Right kidney (tissue), 1 donor: Measurements from ENCODE around the gene ST6GALNAC4.
"Not testable (repeated sequence)": the region's sequence is repeated elsewhere in the genome, so short reads cannot be mapped to it uniquely, and the experiment has no call there.

Experiments used
- DNase-seq: peaks from one replicate; pipeline ENCODE4 v3.0.0-alpha.2; 2016

ST6GALNAC4 gene

GRCh38 chr9:127886401-127886972 is 30.4 kb downstream of the ST6GALNAC4 start:
- DNase-seq: no peak

- no peak for DNase-seq
Measured at GRCh38 chr9:127885508-127886281, 31.1 kb downstream of the ST6GALNAC4 start.

- DNase-seq: no peak
Measured at GRCh38 chr9:127884976-127885490, 31.8 kb downstream of the ST6GALNAC4 start.

DNA sequence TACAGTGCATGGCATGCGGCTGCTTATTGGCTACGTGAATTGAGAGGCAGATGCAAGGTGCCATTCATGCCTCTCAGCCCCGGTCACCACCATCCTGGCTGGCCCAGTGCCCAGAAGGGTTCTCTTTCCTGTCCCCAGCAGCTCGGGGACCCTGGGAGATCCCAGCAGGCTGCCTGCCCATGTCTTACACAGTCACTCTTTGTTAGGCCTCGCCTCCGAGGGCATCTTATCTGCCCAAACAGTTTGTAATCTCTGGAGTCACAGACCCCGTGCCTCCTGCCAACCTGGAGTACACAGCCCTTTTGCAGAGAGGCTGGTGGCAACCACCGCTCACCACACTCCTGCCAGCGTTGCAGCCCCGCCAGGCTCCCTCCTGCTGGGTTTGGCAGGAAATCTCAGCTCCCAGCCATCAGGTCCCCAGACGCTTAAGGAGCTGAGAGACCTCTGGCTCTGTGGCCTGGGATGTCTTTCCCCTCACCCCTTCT is 32.4 kb downstream of the ST6GALNAC4 start:
- DNase-seq: no peak

DNA sequence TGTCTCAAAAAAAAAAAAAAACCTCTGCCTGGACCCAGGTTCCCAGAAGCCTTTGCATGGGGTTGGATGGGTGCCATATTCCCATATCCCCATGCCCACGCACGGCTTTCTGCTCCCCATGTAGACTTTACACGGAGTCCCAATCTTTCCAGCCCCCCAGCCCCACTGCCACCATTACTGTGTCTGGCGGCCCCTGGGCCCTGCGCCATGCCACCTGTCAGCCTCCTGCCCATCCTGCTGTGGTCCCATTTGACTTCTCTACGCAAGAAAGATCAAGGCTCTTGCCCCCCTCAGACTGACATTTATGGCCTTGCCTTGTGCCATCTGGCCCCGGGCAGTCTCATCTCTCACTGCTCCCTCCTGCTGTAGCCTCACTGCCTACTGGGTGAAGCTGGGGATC is 32.9 kb downstream of the ST6GALNAC4 start:
- DNase-seq: no peak

- DNase-seq: not testable (repeated sequence)
Measured at GRCh38 chr9:127881715-127882114, 35.1 kb downstream of the ST6GALNAC4 start.

GRCh38 chr9:127880143-127880542 is 36.7 kb downstream of the ST6GALNAC4 start:
- no peak for DNase-seq

DNA sequence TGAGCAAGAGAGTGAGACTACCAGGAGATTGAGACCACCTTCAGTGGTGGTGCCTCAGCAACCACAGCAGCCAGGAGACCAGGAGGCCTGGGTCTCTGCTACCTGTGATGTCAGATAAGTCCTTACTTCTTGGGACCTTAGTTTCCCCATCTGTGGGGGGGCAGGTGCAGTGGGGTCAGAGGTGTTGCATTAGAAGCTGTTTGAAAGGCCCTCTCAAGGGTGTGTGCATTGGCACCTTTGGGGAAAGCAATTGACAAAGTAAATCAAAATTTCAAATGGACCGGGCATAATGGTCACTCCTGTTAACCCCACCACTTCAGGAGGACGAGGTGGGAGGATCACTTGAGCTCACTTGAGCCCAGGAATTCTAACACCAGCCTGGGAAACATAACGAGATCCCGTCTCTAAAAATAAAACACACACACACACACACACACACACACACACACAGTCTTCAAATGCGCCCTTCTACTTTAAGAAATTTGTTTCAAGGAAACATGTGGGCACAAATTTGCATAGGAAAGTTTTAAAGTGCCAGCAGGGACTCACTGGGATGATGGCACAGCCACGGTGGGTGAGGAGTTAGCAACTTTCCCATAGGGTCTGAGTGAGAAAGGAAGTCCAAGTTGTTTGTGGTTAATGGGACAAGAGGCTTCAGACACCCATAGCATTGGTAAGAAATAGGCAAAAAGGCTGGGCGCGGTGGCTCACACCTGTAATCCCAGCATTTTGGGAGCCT is 38.0 kb downstream of the ST6GALNAC4 start:
- DNase-seq: no peak

DNA sequence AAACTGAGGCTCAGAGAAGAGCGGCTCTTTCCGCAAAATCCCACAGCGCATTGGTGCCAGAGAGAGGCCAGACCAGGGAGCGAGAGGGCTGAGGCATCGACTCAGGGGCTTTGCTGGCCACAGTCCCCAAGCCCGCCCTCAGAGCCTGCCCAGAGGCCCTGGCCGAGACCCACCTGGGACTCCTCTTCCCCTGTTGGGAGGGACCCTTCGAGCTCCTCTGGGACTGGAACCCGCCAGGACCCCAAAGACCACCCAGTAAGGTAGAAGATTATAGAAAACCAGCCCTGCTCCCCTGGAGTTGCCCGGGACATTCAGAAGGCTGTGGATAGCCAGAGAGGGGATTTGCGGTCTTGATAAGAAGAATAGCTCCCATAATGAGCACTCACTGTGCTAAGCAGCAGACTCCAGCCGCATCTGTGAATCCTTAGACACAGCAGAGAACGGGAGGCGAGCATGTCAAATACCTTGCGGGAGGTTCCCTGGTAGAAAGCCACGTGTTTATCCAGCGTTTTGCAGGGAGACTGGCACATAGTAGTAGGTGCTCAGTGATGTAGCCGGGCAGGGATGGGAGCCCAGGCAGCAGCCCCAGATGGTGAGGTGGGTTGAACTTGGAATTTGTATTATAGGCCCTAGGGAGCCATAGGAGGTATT is 38.7 kb downstream of the ST6GALNAC4 start:
- no peak for DNase-seq

DNA sequence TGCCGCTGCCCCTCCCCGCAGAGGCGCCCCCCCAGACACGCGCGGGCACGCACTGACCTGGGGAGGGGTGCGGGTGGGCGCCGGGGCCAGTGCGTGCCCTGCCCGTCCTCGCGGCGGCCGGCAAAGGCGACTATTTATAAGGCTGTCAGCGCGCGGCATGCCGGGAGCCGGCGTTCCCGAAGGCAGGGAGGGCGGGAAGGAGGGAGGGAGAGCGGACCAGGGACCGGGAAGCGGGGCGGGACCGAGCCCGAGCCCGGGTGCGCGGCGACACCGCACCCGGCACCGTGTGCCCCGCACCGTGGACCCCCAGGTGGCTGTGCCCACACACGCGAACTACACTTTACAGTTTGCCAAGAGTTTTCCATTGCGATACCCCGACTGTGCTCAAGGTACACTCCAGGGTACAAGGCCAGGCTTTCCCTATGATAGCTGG is 39.3 kb downstream of the ST6GALNAC4 start, which contains the start of gene AK1:
AK1 (minus strand) TSS at position 110 of the 433 bp plus-strand sequence. CDS start 3,058 bp downstream, outside the sequence.
- DNase-seq: peak; percentile 70

DNA sequence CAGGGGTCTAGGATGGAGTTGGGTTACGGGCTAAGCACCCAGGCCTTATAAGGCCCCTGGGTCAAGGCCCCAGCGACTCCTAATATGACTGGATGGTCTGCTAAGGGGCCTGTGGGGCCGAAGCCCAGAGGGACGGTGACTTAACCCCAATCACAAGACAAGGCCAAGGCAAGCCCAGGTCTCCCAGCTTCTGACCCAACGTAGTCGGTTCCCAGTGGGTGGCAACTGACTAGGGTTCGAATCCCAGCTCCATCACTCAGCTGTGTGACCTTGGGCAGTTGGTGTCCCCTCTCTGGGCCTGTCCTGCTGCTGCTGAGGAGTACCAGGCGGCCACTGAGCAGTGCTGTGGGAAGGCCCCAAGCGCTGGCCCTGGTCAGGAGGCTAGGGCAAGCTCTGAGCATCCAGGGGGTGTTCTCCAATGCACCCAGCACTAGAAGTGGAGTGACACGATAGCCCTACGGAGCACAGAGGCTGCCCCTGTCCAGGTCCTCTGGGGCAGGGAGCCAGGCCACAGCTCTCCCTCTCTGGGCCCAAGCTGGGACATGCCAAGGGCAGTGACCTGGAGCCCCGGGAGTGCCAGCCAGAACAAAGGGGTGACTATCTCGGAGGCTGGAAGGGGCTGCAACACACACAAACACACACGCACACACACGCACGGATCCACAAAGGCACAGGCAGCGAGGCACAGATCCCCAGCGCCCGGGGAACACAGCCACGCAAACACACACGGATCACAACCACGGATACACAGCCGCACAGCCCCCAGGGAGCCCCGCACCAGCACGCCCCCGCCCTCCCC is 39.9 kb downstream of the ST6GALNAC4 start:
- DNase-seq: no peak

GRCh38 chr9:127876026-127876763 is 40.6 kb downstream of the ST6GALNAC4 start:
- DNase-seq: no peak

DNA sequence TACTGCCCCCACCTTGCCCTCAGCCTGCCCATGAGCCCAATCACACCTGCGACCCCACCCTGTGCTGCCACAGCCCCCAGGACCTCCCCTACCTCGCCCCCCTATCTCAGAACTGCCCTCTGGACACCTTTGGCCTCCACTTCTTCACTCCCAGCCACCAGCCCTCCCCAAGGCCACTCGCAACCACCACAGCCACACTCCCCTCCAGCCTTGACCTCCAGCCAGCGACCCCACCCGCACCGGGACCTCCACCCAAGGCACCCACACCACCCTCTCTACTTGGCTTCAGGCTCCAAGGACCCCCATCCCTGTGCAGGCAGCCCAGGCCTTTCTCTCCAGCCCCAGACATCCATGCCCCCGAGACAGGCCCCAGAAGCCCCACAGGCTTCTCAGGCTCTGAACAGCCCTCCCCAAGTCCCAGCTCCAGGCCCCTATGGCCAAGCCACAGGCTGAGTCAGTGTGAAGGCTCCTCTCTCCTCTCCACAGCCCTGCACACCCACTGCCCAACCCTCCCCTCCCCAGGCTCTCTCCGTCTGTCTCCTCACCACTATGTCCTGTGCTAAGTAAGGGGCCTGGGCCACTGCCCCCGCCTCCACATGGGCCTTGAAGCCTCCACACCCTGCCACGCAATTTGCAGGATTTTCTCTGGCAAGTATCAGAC is 41.4 kb downstream of the ST6GALNAC4 start:
- DNase-seq: no peak

DNA sequence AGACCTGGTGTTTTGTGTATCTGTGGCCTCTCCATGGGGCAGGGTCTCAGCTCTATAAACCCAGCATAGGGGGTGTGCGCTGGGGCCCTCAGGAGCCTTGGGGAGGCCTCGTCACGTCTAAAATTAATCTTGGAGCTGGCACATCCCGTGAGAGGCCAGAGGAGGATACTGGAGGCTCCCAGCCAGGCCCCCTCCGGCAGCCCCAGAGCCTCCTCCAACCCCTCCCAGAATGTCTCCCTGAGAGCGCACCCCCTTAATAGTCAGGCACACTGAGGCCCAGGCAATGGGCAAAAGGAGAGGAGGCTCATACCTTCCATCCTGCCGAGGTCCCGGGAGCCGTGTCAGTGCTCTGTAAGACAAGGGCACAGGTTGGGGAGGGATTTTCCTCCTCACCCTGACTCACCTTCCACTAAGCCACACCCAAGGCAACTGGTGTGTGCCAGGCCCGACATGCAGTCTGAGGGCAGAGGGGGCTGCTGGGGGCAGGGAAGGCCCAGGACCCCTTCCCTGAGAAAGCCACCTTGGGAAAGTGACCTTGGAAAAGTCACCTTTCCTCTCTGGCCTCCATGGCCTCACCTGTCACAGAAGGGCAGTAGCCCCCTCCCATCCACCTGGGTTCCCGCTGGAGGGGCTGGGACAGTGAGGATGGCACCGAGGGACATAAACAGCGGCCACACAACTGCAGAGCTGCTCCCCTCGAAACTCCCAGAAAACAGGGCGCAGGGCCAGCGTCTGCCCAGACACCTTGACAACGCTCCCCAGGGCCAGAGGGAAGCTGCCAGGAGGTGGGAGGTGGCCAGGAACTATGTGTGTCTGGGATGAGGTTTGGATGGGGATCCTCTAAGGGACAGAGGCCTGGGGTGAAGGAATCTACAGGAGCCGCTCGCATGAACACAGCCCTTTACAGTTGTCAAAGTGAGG is 42.3 kb downstream of the ST6GALNAC4 start:
- no peak for DNase-seq

GRCh38 chr9:127873886-127874285 is 43.0 kb downstream of the ST6GALNAC4 start:
- no peak for DNase-seq

DNA sequence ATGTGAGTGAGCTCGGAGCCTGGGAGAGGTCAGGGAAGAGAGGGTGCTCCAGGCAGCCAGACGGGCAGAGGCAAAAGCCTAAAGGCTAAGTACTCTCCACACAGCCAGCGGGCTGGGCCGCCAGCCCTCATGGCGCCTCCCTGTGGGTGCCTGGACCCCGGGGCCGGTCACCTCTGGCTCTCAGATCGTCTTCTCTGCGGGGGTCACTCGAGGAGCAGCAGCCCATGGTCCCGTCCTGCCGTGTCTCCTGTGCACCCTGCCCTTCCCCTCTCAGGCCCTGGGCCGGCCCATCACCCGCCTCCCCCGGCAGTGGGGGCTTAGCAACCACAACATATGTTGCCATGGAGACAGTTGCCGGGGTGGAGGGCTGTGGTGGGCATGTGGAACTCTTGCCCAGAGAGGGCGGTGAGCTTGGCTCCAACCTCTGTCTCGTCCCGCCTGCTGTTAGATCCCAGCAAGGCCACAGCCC is 43.6 kb downstream of the ST6GALNAC4 start:
- no peak for DNase-seq

DNA sequence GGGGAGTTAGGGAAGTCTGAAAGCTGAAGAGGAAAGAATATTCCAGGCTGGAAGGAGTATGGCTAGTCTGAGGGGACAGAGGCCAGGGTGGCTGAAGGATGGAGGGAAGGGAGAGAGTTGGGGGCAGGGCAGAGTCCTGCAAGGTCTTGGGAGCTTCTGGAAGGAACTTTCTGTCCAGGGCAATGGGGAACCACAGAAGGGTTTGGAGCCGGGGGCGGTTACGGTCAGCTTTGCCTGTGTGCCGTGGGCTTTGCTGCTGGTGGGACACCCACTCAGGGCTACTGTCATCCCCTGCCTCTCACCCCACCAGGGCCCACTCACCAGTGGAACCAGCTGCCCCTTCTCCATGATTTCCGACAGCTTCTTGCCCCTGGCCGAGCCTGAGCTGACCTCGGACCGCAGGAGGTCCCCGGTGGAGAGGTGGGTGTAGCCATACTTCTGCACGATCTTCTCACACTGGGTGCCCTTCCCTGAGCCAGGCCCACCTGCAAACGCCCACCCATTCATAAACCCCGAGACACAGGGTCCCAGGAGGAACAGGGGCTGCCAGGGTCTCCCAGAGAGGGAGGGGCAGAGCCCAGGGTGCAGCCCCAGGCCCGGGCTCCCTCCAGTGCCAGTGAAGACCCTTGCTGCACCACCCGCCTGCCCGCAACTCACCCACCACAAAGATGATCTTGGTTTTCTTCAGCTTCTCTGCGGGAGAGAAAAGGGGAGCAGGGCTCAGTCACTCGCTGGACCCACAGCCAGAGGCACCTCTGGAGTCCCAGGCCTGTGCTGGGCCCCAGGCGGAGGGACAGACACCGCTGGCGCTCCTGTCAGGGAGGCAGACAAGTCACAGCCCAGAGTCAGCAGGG is 44.2 kb downstream of the ST6GALNAC4 start:
- no peak for DNase-seq

DNA sequence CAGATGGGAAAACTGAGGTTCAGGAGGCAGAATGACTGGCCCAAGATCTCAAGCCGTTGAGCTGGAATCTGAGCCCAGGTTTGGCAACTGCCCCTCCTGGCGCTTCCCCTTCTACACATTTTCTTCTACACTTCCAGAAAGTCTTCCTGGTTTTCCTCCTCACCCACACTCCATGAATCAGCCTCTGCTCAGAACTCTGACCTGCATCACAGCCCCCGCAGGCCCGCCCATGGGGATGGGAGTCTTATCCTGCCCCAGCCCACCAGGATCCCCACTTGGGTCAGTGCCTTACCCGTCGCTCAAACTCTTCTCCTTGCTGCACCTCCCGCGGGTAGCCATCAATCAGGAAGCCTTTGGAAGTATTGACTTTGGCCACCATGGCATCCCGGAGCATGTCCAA is 45.3 kb downstream of the ST6GALNAC4 start:
- no peak for DNase-seq
